ENCODE data around the gene UCK2. TPM values are rescaled to one million over a fixed set of nuclear protein-coding genes. Genes with fewer than 3 reads are reported as not detected.

Gene UCK2
- total RNA-seq, 1 donor from 2014 or later = 8.3 TPM

DNA sequence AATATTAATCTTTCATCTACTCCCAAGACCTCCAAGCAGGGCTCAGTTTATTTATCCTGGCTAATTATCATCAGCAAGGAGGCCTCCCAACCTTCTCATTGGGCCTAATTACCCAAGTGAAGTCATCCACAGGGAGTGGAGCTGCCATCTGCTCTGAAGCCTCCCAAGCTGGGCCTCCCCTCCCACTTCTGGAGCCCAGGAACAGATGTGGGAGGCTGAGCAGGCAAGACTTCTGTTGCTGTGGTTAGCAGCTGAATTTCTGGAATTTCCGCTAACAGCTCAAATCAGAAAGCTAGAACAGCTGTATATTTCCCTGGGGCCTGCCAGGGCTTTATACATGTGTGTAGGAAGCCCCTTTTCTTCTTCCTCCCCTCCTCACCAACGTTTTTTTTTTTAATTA is 127.5 kb downstream of the UCK2 start:
- TF ChIP-seq, protein P1, sequence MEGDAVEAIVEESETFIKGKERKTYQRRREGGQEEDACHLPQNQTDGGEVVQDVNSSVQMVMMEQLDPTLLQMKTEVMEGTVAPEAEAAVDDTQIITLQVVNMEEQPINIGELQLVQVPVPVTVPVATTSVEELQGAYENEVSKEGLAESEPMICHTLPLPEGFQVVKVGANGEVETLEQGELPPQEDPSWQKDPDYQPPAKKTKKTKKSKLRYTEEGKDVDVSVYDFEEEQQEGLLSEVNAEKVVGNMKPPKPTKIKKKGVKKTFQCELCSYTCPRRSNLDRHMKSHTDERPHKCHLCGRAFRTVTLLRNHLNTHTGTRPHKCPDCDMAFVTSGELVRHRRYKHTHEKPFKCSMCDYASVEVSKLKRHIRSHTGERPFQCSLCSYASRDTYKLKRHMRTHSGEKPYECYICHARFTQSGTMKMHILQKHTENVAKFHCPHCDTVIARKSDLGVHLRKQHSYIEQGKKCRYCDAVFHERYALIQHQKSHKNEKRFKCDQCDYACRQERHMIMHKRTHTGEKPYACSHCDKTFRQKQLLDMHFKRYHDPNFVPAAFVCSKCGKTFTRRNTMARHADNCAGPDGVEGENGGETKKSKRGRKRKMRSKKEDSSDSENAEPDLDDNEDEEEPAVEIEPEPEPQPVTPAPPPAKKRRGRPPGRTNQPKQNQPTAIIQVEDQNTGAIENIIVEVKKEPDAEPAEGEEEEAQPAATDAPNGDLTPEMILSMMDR (IDR thresholded peaks at IDR 0.05) = no peak
- ATAC-seq = no peak
- H3K27me3 ChIP-seq (ENCODE audit: low read depth) = no peaks in the 10 kb centered on the region
- no peaks in the 10 kb centered on the region for H3K4me1 ChIP-seq
- DNase-seq = no peak
- H3K4me3 ChIP-seq = no peak overlapping the region
- H3K27ac ChIP-seq = no peak overlapping the region
- H3K36me3 ChIP-seq = no peaks in the 10 kb centered on the region
- H3K9me3 ChIP-seq = no peaks in the 10 kb centered on the region
- intact Hi-C loops (cut with DNase I) = no loop called here

DNA sequence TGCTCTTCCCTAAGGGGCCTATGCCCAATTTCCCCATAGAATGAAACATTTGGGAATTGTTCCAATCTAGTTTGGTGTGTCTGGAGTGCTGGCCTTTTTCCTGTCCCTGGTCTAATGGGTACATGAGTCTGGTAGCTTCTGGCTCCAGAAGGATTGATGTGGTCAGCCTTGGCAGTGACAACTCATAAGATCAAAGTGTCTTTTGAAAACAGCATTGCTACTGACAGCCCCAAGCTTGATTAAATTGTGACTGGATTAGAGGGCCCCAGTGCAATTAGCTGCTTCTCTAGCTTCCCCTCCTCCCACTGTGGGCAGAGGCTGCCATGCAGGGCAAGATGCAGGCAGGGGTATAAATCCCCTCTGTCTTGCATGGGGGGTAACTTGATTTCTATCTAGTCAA is 130.9 kb downstream of the UCK2 start:
- TF ChIP-seq, protein P1 (IDR thresholded peaks at IDR 0.05) = no peak
- no peak overlapping the region for H3K27ac ChIP-seq

DNA sequence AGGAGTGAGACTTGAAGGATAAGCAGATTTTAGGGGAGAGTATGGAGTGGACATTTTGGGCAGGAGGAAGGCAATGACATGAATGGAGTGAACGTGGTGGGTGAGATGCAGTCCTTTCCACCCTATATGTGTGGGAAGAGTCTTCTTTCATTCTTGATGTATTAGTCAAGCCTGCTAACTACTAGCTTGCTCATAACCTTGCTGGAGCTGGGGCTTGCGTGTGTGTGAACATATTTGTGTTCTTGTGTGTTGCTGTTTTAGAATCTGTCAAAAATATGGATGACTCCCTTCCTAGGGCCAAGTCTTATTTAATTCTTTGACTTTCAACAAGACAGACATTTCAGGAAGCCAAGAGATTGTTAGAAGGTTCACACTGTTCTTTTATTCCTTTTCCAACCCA is 132.7 kb downstream of the UCK2 start:
- H3K4me1 ChIP-seq = no peaks in the 10 kb centered on the region
- TF ChIP-seq, protein P1 (IDR thresholded peaks at IDR 0.05) = no peak
- no peak overlapping the region for H3K27ac ChIP-seq
- no peak overlapping the region for H3K4me3 ChIP-seq
- no peak for ATAC-seq
- no peaks in the 10 kb centered on the region for H3K9me3 ChIP-seq
- H3K27me3 ChIP-seq (ENCODE audit: low read depth) = no peaks in the 10 kb centered on the region
- DNase-seq = no peak
- no peaks in the 10 kb centered on the region for H3K36me3 ChIP-seq
- intact Hi-C loops (cut with DNase I) = no loop called here

More for the DNA sequence above, 130.9 kb downstream of the UCK2 start:
- DNase-seq = no peak
- H3K27me3 ChIP-seq (ENCODE audit: low read depth) = no peaks in the 10 kb centered on the region
- H3K9me3 ChIP-seq = no peaks in the 10 kb centered on the region
- no peaks in the 10 kb centered on the region for H3K36me3 ChIP-seq
- H3K4me1 ChIP-seq = no peaks in the 10 kb centered on the region
- no peak for ATAC-seq
- intact Hi-C loops (cut with DNase I) = no loop called here
- no peak overlapping the region for H3K4me3 ChIP-seq

DNA sequence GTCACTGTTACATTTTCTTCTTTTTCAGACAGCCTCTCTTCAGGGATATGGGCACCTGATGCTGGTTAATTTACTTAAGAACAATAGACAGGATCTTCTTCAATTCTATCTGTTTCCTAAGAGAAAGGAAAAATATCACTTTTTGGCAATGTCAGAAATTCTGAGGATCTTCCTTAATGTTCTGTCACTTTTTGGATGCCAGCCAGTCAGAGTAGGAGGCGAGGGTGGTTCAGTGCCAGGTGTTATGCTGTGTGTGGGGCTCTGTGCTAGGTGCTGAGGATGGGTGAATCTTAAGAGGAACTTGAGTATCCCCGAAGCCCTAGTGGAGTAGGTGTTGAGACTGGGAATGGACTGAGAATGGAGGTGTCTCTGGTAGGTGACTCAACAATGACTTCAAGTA is 133.5 kb downstream of the UCK2 start:
- H3K36me3 ChIP-seq = no peaks in the 10 kb centered on the region
- H3K4me3 ChIP-seq = no peak overlapping the region
- intact Hi-C loops (cut with DNase I) = no loop called here
- no peaks in the 10 kb centered on the region for H3K27me3 ChIP-seq (ENCODE audit: low read depth)
- ATAC-seq = no peak
- no peaks in the 10 kb centered on the region for H3K9me3 ChIP-seq
- TF ChIP-seq, protein P1 (IDR thresholded peaks at IDR 0.05) = no peak
- no peak overlapping the region for H3K27ac ChIP-seq
- no peaks in the 10 kb centered on the region for H3K4me1 ChIP-seq
- DNase-seq = no peak

Other genes starting within 250 kb of the UCK2 start
- 216 TPM for gene MGST3, start 196.4 kb upstream of the UCK2 start, total RNA-seq
- gene ALDH9A1, start 129.1 kb upstream of the UCK2 start, total RNA-seq = 63.0 TPM
- 76.3 TPM for gene TMCO1, start 58.7 kb upstream of the UCK2 start, total RNA-seq